Putamen (tissue), 1 donor: Measurements from ENCODE around the gene VAV2.
"Not testable (repeated sequence)": the region's sequence is repeated elsewhere in the genome, so short reads cannot be mapped to it uniquely, and the experiment has no call there.

Experiments
- DNase-seq: peaks from one replicate; pipeline ENCODE4 v3.0.0-alpha.2; 2016; ENCODE audit warnings: low spot score

VAV2 gene

DNA sequence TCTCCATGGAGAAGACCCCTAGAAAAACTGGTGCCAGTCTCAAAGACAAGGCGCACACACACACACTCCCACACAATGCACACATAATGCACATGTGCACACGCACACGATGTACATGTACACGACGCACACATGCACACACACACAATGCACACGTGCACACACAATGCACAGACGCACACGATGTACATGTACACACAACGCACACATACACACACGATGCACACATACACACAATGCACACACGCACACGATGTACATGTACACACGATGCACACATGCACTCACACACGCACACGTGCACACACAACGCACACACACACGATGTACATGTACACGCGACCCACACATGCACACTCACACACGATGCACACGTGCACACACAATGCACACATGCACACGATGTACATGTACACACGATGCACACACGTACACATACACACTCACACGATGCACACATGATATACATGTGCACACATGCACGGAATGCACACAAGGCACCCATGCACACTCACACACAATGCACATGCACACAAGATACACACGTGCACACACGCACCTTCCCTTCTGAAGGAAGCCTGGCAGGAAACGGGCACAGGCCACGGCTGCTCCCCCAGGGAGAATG, 76.5 kb downstream of the VAV2 start:
- no peak for DNase-seq

- DNase-seq: no peak
These were observed 77.4 kb downstream of the VAV2 start for GRCh38 chr9:133914442-133915342.

DNA sequence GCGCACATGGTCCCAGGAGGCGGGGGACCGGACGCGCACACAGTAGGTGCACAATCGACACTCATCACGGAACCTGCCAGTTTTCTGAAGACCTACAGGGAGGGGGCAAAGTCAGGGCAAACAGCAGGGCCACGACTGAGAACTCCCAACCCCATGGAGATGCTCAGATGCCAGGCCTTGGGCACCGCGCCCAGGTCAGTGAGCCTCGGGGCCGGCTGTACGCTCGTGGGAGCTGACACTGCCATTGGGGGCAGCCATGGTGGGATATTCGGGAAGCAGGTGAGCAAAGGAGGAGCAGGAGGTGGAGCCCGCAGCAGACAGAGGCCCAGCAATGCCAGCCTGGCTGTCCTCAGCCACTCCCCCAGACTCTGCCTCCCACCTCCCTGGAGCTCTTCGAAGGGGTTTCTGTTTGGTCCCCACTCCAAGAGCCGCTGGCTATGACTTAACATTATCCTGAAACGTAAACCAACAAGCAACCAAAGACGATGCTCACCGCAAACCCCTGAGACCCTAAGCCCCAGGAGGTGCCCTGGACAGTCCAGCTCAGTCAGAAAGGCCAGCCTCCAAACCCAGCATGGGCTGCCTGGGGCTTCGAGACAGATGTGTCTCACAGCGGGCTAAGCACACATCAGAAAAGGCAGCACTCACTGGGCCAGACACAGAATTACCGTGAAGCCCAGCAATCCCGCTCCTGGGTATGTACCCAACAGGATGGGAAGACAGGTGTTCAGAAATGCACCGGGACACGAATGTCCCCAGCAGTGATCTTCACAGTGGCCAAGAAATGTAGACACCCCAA, 78.4 kb downstream of the VAV2 start:
- no peak for DNase-seq

DNA sequence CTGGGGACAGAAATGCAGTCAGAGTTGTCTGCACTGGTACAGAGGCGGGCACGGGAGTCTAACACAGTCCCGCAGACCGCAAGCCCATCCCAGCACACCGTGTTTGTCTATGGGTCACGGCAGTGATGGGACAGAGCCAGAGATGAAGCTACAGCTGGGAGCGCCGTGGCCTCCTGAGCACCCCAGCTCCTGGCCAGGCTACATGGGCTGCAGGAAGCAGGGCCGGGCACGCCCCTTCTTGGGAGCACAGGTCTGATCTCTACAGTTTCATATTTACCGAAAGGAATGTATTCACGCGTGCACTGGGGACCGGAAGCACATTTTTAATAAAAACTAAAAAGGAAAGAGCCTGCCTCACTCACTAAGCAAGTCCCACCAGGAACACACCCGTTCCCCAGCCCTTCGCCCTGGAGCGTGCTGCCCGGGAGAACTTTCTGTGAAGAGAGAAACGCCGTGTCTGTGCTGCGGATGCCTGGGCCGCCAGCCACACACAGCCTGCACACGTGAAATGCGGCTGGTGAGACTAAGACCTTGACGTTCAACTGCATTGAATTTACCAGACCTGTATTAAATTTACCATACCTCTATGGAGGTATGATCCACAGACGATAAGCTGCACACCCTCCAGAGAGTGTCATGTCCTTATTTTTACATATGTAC, 81.1 kb downstream of the VAV2 start:
- no peak for DNase-seq

- DNase-seq: peak; percentile 39
These were observed 84.9 kb downstream of the VAV2 start for GRCh38 chr9:133906932-133907910.

GRCh38 chr9:133906218-133906617, 85.9 kb downstream of the VAV2 start:
- no peak for DNase-seq

- no peak for DNase-seq
These were observed 86.6 kb downstream of the VAV2 start for GRCh38 chr9:133905493-133905892.

GRCh38 chr9:133904346-133905090, 87.6 kb downstream of the VAV2 start:
- no peak for DNase-seq

- DNase-seq: no peak
These were observed 90.8 kb downstream of the VAV2 start for GRCh38 chr9:133901184-133901835.

DNA sequence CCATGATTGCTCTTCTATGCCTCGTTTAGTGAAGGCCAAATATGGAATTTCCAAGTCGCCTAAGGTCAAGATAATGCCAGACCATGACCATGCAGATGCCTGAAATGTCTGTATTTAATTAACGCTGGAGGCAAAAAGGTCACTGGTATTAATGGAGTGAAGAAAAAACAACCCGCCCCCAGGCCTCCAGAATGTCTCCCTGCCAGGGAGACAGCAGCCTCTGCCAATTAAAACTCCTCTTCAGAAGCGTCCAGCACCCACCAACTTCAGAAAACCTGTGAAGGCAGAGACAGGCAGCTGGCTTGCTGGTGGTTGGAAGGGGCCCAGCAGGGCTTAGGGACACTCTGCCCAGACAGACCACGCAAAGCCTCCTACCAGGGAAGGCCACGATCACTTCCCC, 94.4 kb downstream of the VAV2 start:
- no peak for DNase-seq

DNA sequence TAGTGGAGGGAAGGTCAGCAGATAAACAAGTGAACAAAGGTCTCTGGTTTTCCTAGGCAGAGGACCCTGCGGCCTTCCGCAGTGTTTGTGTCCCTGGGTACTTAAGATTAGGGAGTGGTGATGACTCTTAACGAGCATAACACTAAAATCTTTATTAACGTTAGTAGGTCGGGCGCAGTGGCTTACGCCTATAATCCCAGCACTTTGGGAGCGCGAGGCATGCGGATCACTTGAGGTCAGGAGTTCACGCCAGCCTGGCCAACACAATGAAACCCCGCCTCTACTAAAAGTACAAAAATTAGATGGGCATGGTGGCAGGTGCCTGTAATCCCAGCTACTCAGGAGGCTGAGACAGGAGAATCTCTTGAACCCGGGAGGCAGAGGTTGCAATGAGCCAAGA, 96.1 kb downstream of the VAV2 start:
- DNase-seq: not testable (repeated sequence)

GRCh38 chr9:133895335-133895734, 96.8 kb downstream of the VAV2 start:
- no peak for DNase-seq

GRCh38 chr9:133894377-133895321, 97.5 kb downstream of the VAV2 start:
- no peak for DNase-seq

- DNase-seq: no peak
These were observed 98.7 kb downstream of the VAV2 start for GRCh38 chr9:133893191-133893994.

- no peak for DNase-seq
These were observed 99.8 kb downstream of the VAV2 start for GRCh38 chr9:133892193-133892920.

DNA sequence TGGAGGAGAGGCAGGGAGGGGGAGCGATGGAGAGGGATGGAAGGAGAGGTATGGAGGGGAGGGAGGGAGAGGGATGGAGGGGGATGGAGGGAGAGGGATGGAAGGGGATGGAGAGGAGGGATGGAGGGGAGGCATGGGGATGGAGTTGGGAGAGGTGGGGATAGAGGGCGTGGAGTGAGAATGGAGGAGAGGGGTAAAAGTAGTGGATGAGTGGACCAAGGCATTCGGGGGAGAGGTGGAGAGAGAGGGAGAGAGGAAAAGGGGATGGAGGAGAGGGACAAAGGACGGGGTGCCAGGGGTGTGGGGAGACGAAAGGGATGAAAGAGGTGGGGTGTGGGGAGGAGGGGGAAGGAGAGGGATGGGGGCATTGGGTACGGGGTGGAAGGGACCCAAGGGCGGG, 100.4 kb downstream of the VAV2 start:
- no peak for DNase-seq

GRCh38 chr9:133890583-133890982, 101.5 kb downstream of the VAV2 start:
- no peak for DNase-seq
